Nephron (organoid): ENCODE data around the gene SNRPD2.
A peak's percentile ranks its signal among the peaks of the same experiment; 100 is the strongest.

Experiments
- H3K27ac Mint-ChIP-seq, 3 experiments: 2 replicates each; pipeline ENCODE4 v1.8.0; 2020; ENCODE audit warnings: mixed read lengths in 3 of 3, mild to moderate bottlenecking in 2 of 3, moderate library complexity in 1 of 3
- H3K27me3 Mint-ChIP-seq: 2 replicates; pipeline ENCODE4 v1.8.0; 2021; ENCODE audit warnings: low read depth, mild to moderate bottlenecking, moderate library complexity, mixed read lengths
- H3K36me3 Mint-ChIP-seq: 2 replicates; pipeline ENCODE4 v1.8.0; 2020; ENCODE audit warnings: low read depth, mixed read lengths
- H3K4me1 Mint-ChIP-seq: 2 replicates; pipeline ENCODE4 v1.8.0; 2020; ENCODE audit warnings: mixed read lengths
- H3K4me3 Mint-ChIP-seq, 3 experiments: 2 replicates each; pipeline ENCODE4 v1.8.0; 2020; ENCODE audit warnings: mild to moderate bottlenecking in 3 of 3, mixed read lengths in 3 of 3, moderate library complexity in 2 of 3
- H3K9me3 Mint-ChIP-seq: 2 replicates; pipeline ENCODE4 v1.8.0; 2020; ENCODE audit warnings: mixed read lengths
- CTCF ChIP-seq, 3 experiments: fragments of 200-600 bp; sonication (generic); IDR thresholded peaks; one replicate each; pipeline ENCODE4 v1.5.0; 2021; ENCODE audit warnings: antibody characterized with exemption in 3 of 3; ENCODE audit not compliant: unreplicated experiment in 3 of 3

SNRPD2 gene

DNA sequence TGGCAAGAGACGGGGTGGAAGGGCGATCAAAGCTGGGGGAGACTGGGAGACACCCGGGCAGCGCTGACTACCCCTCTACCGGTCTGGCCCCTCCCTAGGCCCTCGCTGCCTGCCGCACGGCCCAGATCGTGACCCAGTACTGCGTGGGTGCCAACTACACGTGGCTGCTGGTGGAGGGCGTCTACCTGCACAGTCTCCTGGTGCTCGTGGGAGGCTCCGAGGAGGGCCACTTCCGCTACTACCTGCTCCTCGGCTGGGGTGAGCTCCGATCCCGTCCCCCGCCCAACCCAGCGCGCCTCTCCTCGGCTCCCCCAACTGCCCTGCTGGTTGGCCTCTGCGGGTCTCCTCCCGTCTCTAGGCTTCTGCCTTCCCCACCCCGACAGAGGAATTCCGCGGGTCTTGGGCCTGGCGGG lies 14.9 kb downstream of the SNRPD2 start:
- no peaks in the 10 kb centered on the region for H3K9me3 Mint-ChIP-seq
- TF ChIP-seq CTCF (IDR thresholded peaks at IDR 0.05; ENCODE audit: unreplicated experiment in 3 of 3) = no peak
- H3K4me1 Mint-ChIP-seq = no peaks in the 10 kb centered on the region
- H3K36me3 Mint-ChIP-seq = no peaks in the 10 kb centered on the region
- peaks cover 82% of the 10 kb centered on the region for H3K27me3 Mint-ChIP-seq
- peak overlapping the region; percentile 64 to 75 (median 74) for H3K4me3 Mint-ChIP-seq
- no peak overlapping the region for H3K27ac Mint-ChIP-seq

DNA sequence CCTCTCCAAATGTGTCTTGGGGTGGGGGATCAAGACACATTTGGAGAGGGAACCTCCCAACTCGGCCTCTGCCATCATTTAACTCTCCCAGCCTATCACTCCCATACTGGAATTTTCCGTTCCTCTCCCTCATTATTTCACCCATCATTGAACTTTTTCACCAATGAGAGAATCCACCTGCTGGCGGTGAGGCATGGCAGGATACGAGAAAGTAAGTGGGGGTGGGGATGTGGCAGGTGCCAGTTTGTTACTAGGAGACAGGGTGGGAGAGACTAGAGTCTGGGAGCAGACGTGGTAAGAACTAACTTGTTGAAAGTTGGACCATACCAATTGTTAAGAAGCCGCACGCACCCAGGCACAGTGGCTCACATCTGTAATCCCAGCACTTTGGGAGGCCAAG lies 16.8 kb downstream of the SNRPD2 start:
- H3K4me3 Mint-ChIP-seq = peak overlapping the region; percentile 3 to 36 (median 16)
- peak overlapping the region in 1 of 3 experiments; percentile 58 for H3K27ac Mint-ChIP-seq
- TF ChIP-seq CTCF (IDR thresholded peaks at IDR 0.05; ENCODE audit: unreplicated experiment in 3 of 3) = no peak
- no peaks in the 10 kb centered on the region for H3K36me3 Mint-ChIP-seq
- H3K27me3 Mint-ChIP-seq = peaks cover 94% of the 10 kb centered on the region
- no peaks in the 10 kb centered on the region for H3K9me3 Mint-ChIP-seq
- H3K4me1 Mint-ChIP-seq = no peaks in the 10 kb centered on the region

- Mint-ChIP-seq H3K27me3 (peaks cover 90% of the 10 kb centered on the region), H3K9me3 (no peaks in the 10 kb centered on the region), H3K36me3 (no peaks in the 10 kb centered on the region), H3K27ac (no peak overlapping the region), H3K4me3 (peak overlapping the region; percentile 21 to 77 (median 70)), H3K4me1 (peaks cover 9% of the 10 kb centered on the region)
- no peak for TF ChIP-seq CTCF (IDR thresholded peaks at IDR 0.05; ENCODE audit: unreplicated experiment in 3 of 3)
Observed at GRCh38 chr19:45670670-45671453, 20.9 kb downstream of the SNRPD2 start.

DNA sequence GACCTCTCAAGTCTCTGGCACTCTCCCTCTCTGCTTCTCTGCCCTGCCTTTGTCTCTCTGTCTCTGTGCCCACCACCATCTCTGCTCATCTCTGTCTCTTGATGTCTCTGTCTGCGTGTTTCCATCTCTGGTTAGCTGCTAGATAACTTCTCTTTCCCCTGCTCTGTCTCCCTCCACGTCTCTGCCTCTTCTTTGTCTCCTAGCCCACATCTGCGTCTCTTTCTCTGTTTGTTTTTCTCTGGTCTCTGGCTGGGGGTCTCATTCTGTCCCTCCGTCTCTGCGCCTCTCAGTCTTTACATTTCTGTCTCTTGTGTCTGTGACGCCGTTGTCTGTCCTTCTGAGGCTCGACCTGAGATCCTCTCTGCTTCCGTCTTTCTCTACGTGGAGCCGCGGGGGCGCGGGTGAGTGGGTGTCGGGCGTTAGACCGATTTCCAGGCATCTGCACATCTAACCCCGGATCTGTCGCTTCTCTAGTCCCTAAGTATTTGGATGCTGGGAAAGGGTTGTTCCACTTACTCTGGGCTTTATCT lies 23.3 kb downstream of the SNRPD2 start:
- Mint-ChIP-seq H3K27ac (no peak overlapping the region), H3K9me3 (no peaks in the 10 kb centered on the region), H3K4me1 (peaks cover 9% of the 10 kb centered on the region), H3K36me3 (no peaks in the 10 kb centered on the region), H3K4me3 (peak overlapping the region; percentile 35 to 65 (median 60)), H3K27me3 (peaks cover 82% of the 10 kb centered on the region)
- TF ChIP-seq CTCF (IDR thresholded peaks at IDR 0.05; ENCODE audit: unreplicated experiment in 3 of 3) = no peak

- peaks cover 9% of the 10 kb centered on the region for H3K4me1 Mint-ChIP-seq
- H3K27me3 Mint-ChIP-seq = peaks cover 77% of the 10 kb centered on the region
- no peaks in the 10 kb centered on the region for H3K36me3 Mint-ChIP-seq
- no peak for TF ChIP-seq CTCF (IDR thresholded peaks at IDR 0.05; ENCODE audit: unreplicated experiment in 3 of 3)
- H3K27ac Mint-ChIP-seq = no peak within 1 kb of the TSS
- H3K9me3 Mint-ChIP-seq = no peaks in the 10 kb centered on the region
- peak within 1 kb of the TSS; percentile 56 to 65 (median 60) for H3K4me3 Mint-ChIP-seq
Observed at GRCh38 chr19:45667620-45668341, 24.0 kb downstream of the SNRPD2 start, which contains the start of gene GIPR. Gene GIPR, plus strand, starts transcription at chr19:45668221. Its CDS starts 1,300 bp downstream, at chr19:45669521.
